H1 (cell line): Measurements from ENCODE around the gene ANK2.

Experiments
- EZH2 ChIP-seq: fragments of 200-600 bp; sonication (generic); IDR thresholded peaks from 2 replicates; pipeline ENCODE4 v1.7.1; 2012; ENCODE audit warnings: low read depth, mild to moderate bottlenecking, moderate library complexity, low read length, inconsistent platforms; ENCODE audit not compliant: severe bottlenecking
- TF ChIP-seq, protein P1 (sequence below), 3 experiments: IDR thresholded peaks; 1 replicate in 2 of 3; 2 replicates in 1 of 3; pipeline versions ENCODE4 v1.5.1 to v1.6.1; 2011; ENCODE audit warnings: low read length in 3 of 3, mild to moderate bottlenecking in 3 of 3, inconsistent platforms in 2 of 3, low read depth in 1 of 3, moderate library complexity in 1 of 3; ENCODE audit not compliant: insufficient read depth in 1 of 3; ENCODE audit errors: control extremely low read depth in 1 of 3

DNA sequence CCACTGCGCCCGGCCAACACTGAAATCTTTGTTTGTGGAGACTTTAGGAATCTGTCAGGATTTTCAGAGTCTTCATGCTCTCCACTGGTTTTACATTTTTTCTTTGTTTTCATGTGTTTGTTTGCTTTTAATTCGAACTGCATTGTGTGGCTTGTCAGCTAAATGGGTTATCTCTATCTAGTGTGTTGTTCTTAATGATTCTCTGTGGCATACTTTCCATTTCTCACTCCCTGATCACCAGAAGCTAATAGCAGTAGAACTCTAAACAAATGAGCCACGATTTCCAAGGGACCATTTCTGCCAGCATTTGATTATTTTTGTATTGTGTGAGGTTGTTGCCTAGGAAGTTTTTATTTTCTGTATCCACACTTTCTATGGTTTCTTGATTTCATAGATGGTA is 359.7 kb downstream of the ANK2 start:
- TF ChIP-seq, protein P1, sequence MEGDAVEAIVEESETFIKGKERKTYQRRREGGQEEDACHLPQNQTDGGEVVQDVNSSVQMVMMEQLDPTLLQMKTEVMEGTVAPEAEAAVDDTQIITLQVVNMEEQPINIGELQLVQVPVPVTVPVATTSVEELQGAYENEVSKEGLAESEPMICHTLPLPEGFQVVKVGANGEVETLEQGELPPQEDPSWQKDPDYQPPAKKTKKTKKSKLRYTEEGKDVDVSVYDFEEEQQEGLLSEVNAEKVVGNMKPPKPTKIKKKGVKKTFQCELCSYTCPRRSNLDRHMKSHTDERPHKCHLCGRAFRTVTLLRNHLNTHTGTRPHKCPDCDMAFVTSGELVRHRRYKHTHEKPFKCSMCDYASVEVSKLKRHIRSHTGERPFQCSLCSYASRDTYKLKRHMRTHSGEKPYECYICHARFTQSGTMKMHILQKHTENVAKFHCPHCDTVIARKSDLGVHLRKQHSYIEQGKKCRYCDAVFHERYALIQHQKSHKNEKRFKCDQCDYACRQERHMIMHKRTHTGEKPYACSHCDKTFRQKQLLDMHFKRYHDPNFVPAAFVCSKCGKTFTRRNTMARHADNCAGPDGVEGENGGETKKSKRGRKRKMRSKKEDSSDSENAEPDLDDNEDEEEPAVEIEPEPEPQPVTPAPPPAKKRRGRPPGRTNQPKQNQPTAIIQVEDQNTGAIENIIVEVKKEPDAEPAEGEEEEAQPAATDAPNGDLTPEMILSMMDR (IDR thresholded peaks at IDR 0.05; ENCODE audit: control extremely low read depth in 1 of 3, insufficient read depth in 1 of 3, low read depth in 1 of 3, low read length in 3 of 3), result no peak
- TF ChIP-seq EZH2, result no peak
